Vagina (tissue), 2 donors: ENCODE data around the gene PRDM16. TPM values are rescaled to one million over a fixed set of nuclear protein-coding genes. Genes with fewer than 3 reads are reported as not detected.
A peak's percentile ranks its signal among the peaks of the same experiment; 100 is the strongest.

Experiments used
- DNase-seq, 2 donors: peaks; one replicate each; pipeline ENCODE4 v3.0.0-alpha.2; 2017; ENCODE audit errors: extremely low spot score in 2 of 2
- H3K27ac ChIP-seq: fragments of 200-600 bp; sonication (generic); one replicate; pipeline ENCODE4 v1.5.1; 2019
- H3K27me3 ChIP-seq: fragments of 200-600 bp; sonication (generic); one replicate; pipeline ENCODE4 v1.5.1; 2019
- H3K36me3 ChIP-seq, 2 donors: fragments of 200-600 bp; sonication (generic); one replicate each; pipeline ENCODE4 v1.5.1; 2017 to 2019
- H3K4me1 ChIP-seq: fragments of 200-600 bp; sonication (generic); one replicate; pipeline ENCODE4 v1.5.1; 2019
- H3K4me3 ChIP-seq, 2 donors: fragments of 200-600 bp; sonication (generic); 1 replicate in 1 of 2; 2 replicates in 1 of 2; pipeline ENCODE4 v1.5.1; 2016 to 2019
- H3K9me3 ChIP-seq: fragments of 200-600 bp; sonication (generic); one replicate; pipeline ENCODE4 v1.5.1; 2019
- CTCF ChIP-seq, 3 experiments: fragments of 450-650 bp in 2 of 3; fragments of 200-600 bp in 1 of 3; sonication (generic) in 1 of 3; IDR thresholded peaks; one replicate each; pipeline ENCODE4 v1.5.1; 2017 to 2019; ENCODE audit warnings: antibody characterized with exemption in 3 of 3, mild to moderate bottlenecking in 2 of 3, moderate library complexity in 2 of 3
- POLR2A ChIP-seq, 2 donors: fragments of 450-650 bp; IDR thresholded peaks; one replicate each; pipeline ENCODE4 v1.6.1; 2017; ENCODE audit warnings: antibody characterized with exemption in 2 of 2, mild to moderate bottlenecking in 2 of 2, moderate library complexity in 2 of 2
- POLR2AphosphoS5 ChIP-seq, 2 donors: sonication (generic); formaldehyde crosslinking; IDR thresholded peaks; one replicate each; pipeline ENCODE4 v1.9.0; 2017; ENCODE audit warnings: antibody characterized with exemption in 2 of 2, mild to moderate bottlenecking in 2 of 2, low read depth in 1 of 2; ENCODE audit not compliant: insufficient read depth in 1 of 2
- intact Hi-C: fragments of 100-400 bp; cut with DNase I; formaldehyde crosslinking; loops from one replicate; pipeline ENCODE4 v1.15.1; 2023
- total RNA-seq: library from RNA; depleted of rRNA; stranded (reverse); fragments of >200 nt; gene quantifications from one replicate; pipeline ENCODE4 v1.2.3, GENCODE V29; 2016

The PRDM16 gene
- total RNA-seq, 1 donor from 2014 or later = 3.9 TPM

DNA sequence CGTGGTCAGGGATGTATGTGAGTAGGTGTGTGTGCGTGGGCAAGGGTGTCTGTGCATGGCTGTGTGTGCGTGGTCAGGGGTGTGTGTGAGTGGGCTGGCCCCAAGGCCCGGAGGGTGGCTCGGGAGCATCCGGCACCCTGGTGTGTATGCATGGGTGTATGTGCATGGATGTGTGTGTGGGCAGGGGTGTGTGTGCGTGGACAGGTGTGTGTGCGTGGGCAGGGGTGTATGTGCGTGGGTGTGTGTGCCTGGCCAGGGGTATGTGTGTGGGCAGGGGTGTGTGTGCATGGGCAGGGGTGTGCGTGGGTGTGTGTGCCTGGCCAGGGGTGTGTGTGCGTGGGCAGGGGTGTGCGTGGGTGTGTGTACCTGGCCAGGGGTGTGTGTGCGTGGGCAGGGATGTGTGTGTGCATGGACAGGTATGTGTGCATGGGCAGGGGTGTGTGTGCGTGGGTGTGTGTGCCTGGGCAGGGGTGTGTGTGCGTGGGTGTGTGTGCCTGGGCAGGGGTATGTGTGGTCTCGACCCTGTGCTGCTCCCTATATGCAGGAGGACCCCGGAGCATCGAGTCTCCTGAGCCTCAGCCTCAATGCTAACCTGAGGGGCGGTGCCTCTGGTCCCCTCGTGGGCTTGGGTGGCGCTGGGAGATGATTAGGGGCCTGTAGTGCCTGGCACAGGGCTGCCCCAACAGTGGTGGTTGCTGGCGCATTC lies 401.8 kb downstream of the PRDM16 start:
- no peak for DNase-seq
- Histone ChIP-seq H3K4me3 (no peak overlapping the region), H3K4me1 (peaks cover 75% of the 10 kb centered on the region), H3K27me3 (no peaks in the 10 kb centered on the region), H3K27ac (peak overlapping the region; percentile 54), H3K9me3 (no peaks in the 10 kb centered on the region), H3K36me3 (no peaks in the 10 kb centered on the region)
- intact Hi-C loops = no loop called here
- no peak for TF ChIP-seq POLR2A (IDR thresholded peaks at IDR 0.05)
- TF ChIP-seq CTCF (IDR thresholded peaks at IDR 0.05) = no peak
- no peak for TF ChIP-seq POLR2AphosphoS5 (IDR thresholded peaks at IDR 0.05; ENCODE audit: insufficient read depth in 1 of 2, low read depth in 1 of 2)

- Histone ChIP-seq H3K27ac (peak overlapping the region; percentile 54), H3K36me3 (no peaks in the 10 kb centered on the region), H3K27me3 (no peaks in the 10 kb centered on the region), H3K4me3 (no peak overlapping the region), H3K4me1 (peaks cover 72% of the 10 kb centered on the region), H3K9me3 (no peaks in the 10 kb centered on the region)
- TF ChIP-seq CTCF (IDR thresholded peaks at IDR 0.05) (peak in 1 of 3 experiments; percentile 9), POLR2A (IDR thresholded peaks at IDR 0.05) (no peak)
- DNase-seq = no peak
- intact Hi-C loops = no loop called here
Observed at GRCh38 chr1:3471356-3472087, 402.5 kb downstream of the PRDM16 start.

DNA sequence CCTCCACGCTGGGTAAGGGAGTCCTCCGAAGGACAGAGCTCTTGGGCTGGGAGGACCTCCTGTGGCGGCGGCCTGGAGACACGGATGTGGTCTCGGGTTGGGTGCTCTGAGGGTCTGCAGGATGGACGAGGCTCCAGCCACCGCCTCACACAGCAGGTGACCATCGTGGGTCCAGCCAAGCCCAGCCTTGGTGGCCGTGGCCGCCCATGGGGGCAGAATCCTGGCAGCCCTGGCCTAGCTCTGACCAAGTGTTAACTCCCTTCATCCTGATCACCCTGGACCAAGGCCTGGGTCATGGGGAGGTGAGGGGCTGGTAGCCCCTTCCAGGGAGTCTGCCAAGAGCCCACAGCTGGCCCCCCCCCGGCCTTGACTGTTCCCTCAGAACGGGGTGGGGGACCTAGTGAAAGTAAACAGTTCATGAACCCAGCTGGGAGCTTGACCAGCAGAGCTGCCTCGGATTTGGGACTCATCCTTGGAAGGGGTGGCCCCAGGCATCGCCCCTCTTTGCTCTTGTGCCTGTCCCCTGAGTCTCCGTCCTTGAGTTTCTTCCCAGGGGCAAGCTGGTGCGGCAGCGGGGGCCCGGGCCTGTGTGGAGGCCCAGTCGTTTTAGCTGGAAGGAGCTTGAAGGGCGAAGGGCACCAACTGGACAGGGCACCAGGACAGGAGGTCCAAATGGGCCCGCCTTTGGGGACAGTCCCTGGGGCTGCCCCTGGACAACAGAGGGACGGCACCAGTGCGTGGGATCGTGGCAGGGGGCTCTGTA lies 403.3 kb downstream of the PRDM16 start:
- Histone ChIP-seq H3K36me3 (no peaks in the 10 kb centered on the region), H3K27me3 (no peaks in the 10 kb centered on the region), H3K4me3 (no peak overlapping the region), H3K9me3 (no peaks in the 10 kb centered on the region), H3K27ac (peak overlapping the region; percentile 54), H3K4me1 (peaks cover 64% of the 10 kb centered on the region)
- no peak for TF ChIP-seq CTCF (IDR thresholded peaks at IDR 0.05)
- TF ChIP-seq POLR2AphosphoS5 (IDR thresholded peaks at IDR 0.05; ENCODE audit: insufficient read depth in 1 of 2, low read depth in 1 of 2) = no peak
- no peak for TF ChIP-seq POLR2A (IDR thresholded peaks at IDR 0.05)
- no peak for DNase-seq
- intact Hi-C loops = no loop called here

- TF ChIP-seq POLR2A (IDR thresholded peaks at IDR 0.05) = no peak
- TF ChIP-seq POLR2AphosphoS5 (IDR thresholded peaks at IDR 0.05; ENCODE audit: insufficient read depth in 1 of 2, low read depth in 1 of 2) = no peak
- TF ChIP-seq CTCF (IDR thresholded peaks at IDR 0.05) = no peak
- Histone ChIP-seq H3K4me1 (peaks cover 58% of the 10 kb centered on the region), H3K4me3 (no peak overlapping the region), H3K36me3 (no peaks in the 10 kb centered on the region), H3K27ac (no peak overlapping the region), H3K9me3 (no peaks in the 10 kb centered on the region), H3K27me3 (no peaks in the 10 kb centered on the region)
- intact Hi-C loops = no loop called here
- DNase-seq = no peak
Observed at GRCh38 chr1:3472906-3473305, 403.9 kb downstream of the PRDM16 start.
